HCT116 (cell line): ENCODE measurements around the gene IRX6. TPM values are rescaled to one million over a fixed set of nuclear protein-coding genes. Genes with fewer than 3 reads are reported as not detected.

ENCODE experiments used
- ATAC-seq: fragments of 200-7000 bp; cut with Tn5 transposase; 2 replicates; pipeline ENCODE4 v1.9.1; 2020; ENCODE audit warnings: mild to moderate bottlenecking, moderate library complexity
- BruUV-seq: library from RNA; stranded (reverse); fragments of 400-500 nt; replicated peaks from 2 replicates; lab custom pipeline; 2021; lab: Mats Ljungman, UMichigan
- CTCF ChIA-PET: fragments of 300-600 bp; sonication (Branson Sonifier 250); formaldehyde crosslinking; loops from one replicate; lab custom pipeline; 2021; ENCODE audit warnings: antibody characterized with exemption; lab: Charles Lee
- POLR2A ChIA-PET: fragments of 300-600, 350-600 bp; sonication (Branson Sonifier 250); formaldehyde crosslinking; loops from one replicate; lab custom pipeline; 2021; ENCODE audit warnings: antibody characterized with exemption; lab: Charles Lee
- RAD21 ChIA-PET, 2 experiments: fragments of 300-600 bp; sonication (Branson Sonifier 250); formaldehyde crosslinking; loops; one replicate each; lab custom pipeline; 2023; ENCODE audit warnings: low total read pairs in 2 of 2; ENCODE audit not compliant: uncharacterized antibody in 2 of 2, unreplicated experiment in 2 of 2, low non-redundant PET in 1 of 2; lab: Charles Lee
- DNase-seq: peaks from one replicate; pipeline ENCODE4 v3.0.0-alpha.2; 2010; ENCODE audit warnings: low read depth, low spot score
- H2AFZ ChIP-seq: fragments of 200-600 bp; shearing (Covaris generic), sonication (generic); 2 replicates; pipeline ENCODE4 v1.6.1; 2017; ENCODE audit warnings: low read depth, mixed run types, mixed read lengths, antibody characterized with exemption, low read length; ENCODE audit not compliant: poor library complexity, severe bottlenecking
- H3K27ac ChIP-seq: 2 replicates; pipeline ENCODE4 v1.5.1; 2012; ENCODE audit warnings: low read depth, low read length
- H3K27me3 ChIP-seq: fragments of 200-600 bp; sonication (generic); 2 replicates; pipeline ENCODE4 v1.6.1; 2016; ENCODE audit warnings: mixed run types, low read length, mixed read lengths; ENCODE audit not compliant: insufficient read depth
- H3K36me3 ChIP-seq, 2 experiments: fragments of 200-500 bp in 1 of 2; fragments of 200-600 bp in 1 of 2; sonication (Bioruptor generic) in 1 of 2; sonication (generic) in 1 of 2; 2 replicates each; pipeline versions ENCODE4 v1.5.1 to v1.6.1; 2014 to 2016; ENCODE audit warnings: low read length in 2 of 2, inconsistent platforms in 1 of 2, mixed read lengths in 1 of 2, mixed run types in 1 of 2; ENCODE audit not compliant: insufficient read depth in 2 of 2, control insufficient read depth in 1 of 2
- H3K4me1 ChIP-seq, 2 experiments: fragments of 200-600 bp in 1 of 2; sonication (generic) in 1 of 2; 2 replicates each; pipeline versions ENCODE4 v1.5.1 to v1.6.1; 2012 to 2017; ENCODE audit warnings: low read length in 2 of 2, inconsistent platforms in 1 of 2, mild to moderate bottlenecking in 1 of 2, mixed read lengths in 1 of 2, mixed run types in 1 of 2, moderate library complexity in 1 of 2; ENCODE audit not compliant: insufficient read depth in 2 of 2, control insufficient read depth in 1 of 2
- H3K4me2 ChIP-seq: fragments of 200-600 bp; sonication (generic); 2 replicates; pipeline ENCODE4 v1.6.1; 2017; ENCODE audit warnings: mixed run types, low read length, mixed read lengths
- H3K4me3 ChIP-seq, 2 experiments: fragments of 200-600 bp in 1 of 2; sonication (generic) in 1 of 2; replicated peaks in 1 of 2; 2 replicates each; pipeline ENCODE4 v1.5.1; 2011 to 2016; ENCODE audit warnings: low read length in 2 of 2, control low read depth in 1 of 2, low read depth in 1 of 2, mild to moderate bottlenecking in 1 of 2, mixed read lengths in 1 of 2, mixed run types in 1 of 2
- H3K79me2 ChIP-seq: fragments of 200-600 bp; sonication (generic); 2 replicates; pipeline ENCODE4 v1.6.1; 2017; ENCODE audit warnings: mild to moderate bottlenecking, mixed run types, low read length, moderate library complexity, mixed read lengths; ENCODE audit not compliant: insufficient read depth
- H3K9ac ChIP-seq: fragments of 200-600 bp; sonication (generic); 2 replicates; pipeline ENCODE4 v1.6.1; 2016; ENCODE audit warnings: low read length, mixed read lengths
- H3K9me2 ChIP-seq: fragments of 200-600 bp; sonication (generic), shearing (Covaris generic); 2 replicates; pipeline ENCODE4 v1.6.1; 2017; ENCODE audit warnings: mixed run types, mild to moderate bottlenecking, moderate library complexity; ENCODE audit not compliant: insufficient read depth
- H3K9me3 ChIP-seq, 2 experiments: fragments of 200-500 bp in 1 of 2; fragments of 200-600 bp in 1 of 2; sonication (Bioruptor generic) in 1 of 2; sonication (generic) in 1 of 2; 2 replicates each; pipeline ENCODE4 v1.6.1; 2014 to 2017; ENCODE audit warnings: low read length in 2 of 2, mixed read lengths in 2 of 2, inconsistent platforms in 1 of 2, low read depth in 1 of 2, mild to moderate bottlenecking in 1 of 2, mixed run types in 1 of 2, moderate library complexity in 1 of 2; ENCODE audit not compliant: control insufficient read depth in 1 of 2, insufficient read depth in 1 of 2
- H4K20me1 ChIP-seq: fragments of 200-600 bp; sonication (generic), shearing (Covaris generic); 2 replicates; pipeline ENCODE4 v1.6.1; 2017; ENCODE audit warnings: mixed run types, mild to moderate bottlenecking, moderate library complexity; ENCODE audit not compliant: insufficient read depth
- ATF3 ChIP-seq: IDR thresholded peaks from 2 replicates; pipeline ENCODE4 v1.6.1; 2012
- CBX3 ChIP-seq: IDR thresholded peaks from 2 replicates; pipeline ENCODE4 v1.6.1; 2012; ENCODE audit warnings: low read depth
- CEBPB ChIP-seq: IDR thresholded peaks from 2 replicates; pipeline ENCODE4 v1.6.1; 2012; ENCODE audit warnings: low read depth
- CTCF ChIP-seq, 3 experiments: fragments of 200-600 bp in 1 of 3; sonication (generic) in 1 of 3; IDR thresholded peaks in 2 of 3; conservative IDR thresholded peaks in 1 of 3; 2 replicates each; pipeline ENCODE4 v1.5.1; 2012 to 2017; ENCODE audit warnings: low read depth in 2 of 3, low read length in 2 of 3, antibody characterized with exemption in 1 of 3, borderline replicate concordance in 1 of 3, control low read depth in 1 of 3, mild to moderate bottlenecking in 1 of 3, mixed read lengths in 1 of 3, mixed run types in 1 of 3, moderate library complexity in 1 of 3; ENCODE audit not compliant: insufficient read depth in 1 of 3
- ELF1 ChIP-seq: IDR thresholded peaks from 2 replicates; pipeline ENCODE4 v1.6.1; 2012; ENCODE audit warnings: low read depth, borderline replicate concordance
- EZH2 ChIP-seq: fragments of 200-600 bp; sonication (generic); IDR thresholded peaks from 2 replicates; pipeline ENCODE4 v1.6.1; 2017; ENCODE audit warnings: antibody characterized with exemption, mixed run types
- EZH2phosphoT487 ChIP-seq: fragments of 200-600 bp; IDR thresholded peaks from 2 replicates; pipeline ENCODE4 v1.6.1; 2018; ENCODE audit warnings: antibody characterized with exemption, borderline replicate concordance
- FOSL1 ChIP-seq: IDR thresholded peaks from 2 replicates; pipeline ENCODE4 v1.6.1; 2012; ENCODE audit warnings: low read depth
- JUND ChIP-seq: IDR thresholded peaks from 2 replicates; pipeline ENCODE4 v1.6.1; 2012
- MAX ChIP-seq: IDR thresholded peaks from 2 replicates; pipeline ENCODE4 v1.6.1; 2012
- POLR2AphosphoS5 ChIP-seq: IDR thresholded peaks from 2 replicates; pipeline ENCODE4 v1.6.1; 2011; ENCODE audit warnings: mild to moderate bottlenecking, low read depth, low read length, moderate library complexity
- RAD21 ChIP-seq: IDR thresholded peaks from 2 replicates; pipeline ENCODE4 v1.6.1; 2012; ENCODE audit warnings: low read depth, mild to moderate bottlenecking
- REST ChIP-seq: IDR thresholded peaks from 2 replicates; pipeline ENCODE4 v1.6.1; 2012; ENCODE audit warnings: low read depth
- SIN3A ChIP-seq: IDR thresholded peaks from 2 replicates; pipeline ENCODE4 v1.6.1; 2012; ENCODE audit warnings: low read depth
- SP1 ChIP-seq: IDR thresholded peaks from 2 replicates; pipeline ENCODE4 v1.6.1; 2012; ENCODE audit warnings: low read depth
- SRF ChIP-seq: IDR thresholded peaks from 2 replicates; pipeline ENCODE4 v1.6.1; 2012; ENCODE audit warnings: low read depth
- YY1 ChIP-seq: IDR thresholded peaks from 2 replicates; pipeline ENCODE4 v1.6.1; 2011; ENCODE audit warnings: low read length, low read depth, moderate library complexity, mild to moderate bottlenecking; ENCODE audit not compliant: insufficient replicate concordance; ENCODE audit errors: extremely low read depth
- ZBTB33 ChIP-seq: IDR thresholded peaks from 2 replicates; pipeline ENCODE4 v1.6.1; 2011; ENCODE audit warnings: mild to moderate bottlenecking, low read length, moderate library complexity; ENCODE audit not compliant: insufficient replicate concordance; ENCODE audit errors: extremely low read depth
- ZNF274 ChIP-seq: fragments of 200-500 bp; sonication (Bioruptor generic); IDR thresholded peaks from 2 replicates; pipeline ENCODE4 v1.6.1; 2014; ENCODE audit warnings: mild to moderate bottlenecking, low read depth, low read length, inconsistent platforms
- intact Hi-C: fragments of 100-400 bp; cut with micrococcal nuclease; formaldehyde crosslinking; loops from 2 replicates; pipeline ENCODE4 v1.10.0; 2022
- total RNA-seq: library from RNA; stranded (reverse); gene quantifications from one replicate; pipeline ENCODE4 v1.2.1, GENCODE V29; 2021; ENCODE audit not compliant: unreplicated experiment

IRX6 gene
- total RNA-seq, 1 experiment from 2014 or later = not detected

- Histone ChIP-seq H3K79me2 (no peaks in the 10 kb centered on the region), H3K9ac (no peak overlapping the region), H3K4me3 (no peak overlapping the region), H3K4me1 (no peaks in the 10 kb centered on the region), H3K9me3 (no peaks in the 10 kb centered on the region; a peak in 1 of 4 replicates), H3K36me3 (no peaks in the 10 kb centered on the region), H3K27me3 (peaks cover 41% of the 10 kb centered on the region), H3K4me2 (no peak overlapping the region), H3K27ac (no peak overlapping the region), H3K9me2 (no peaks in the 10 kb centered on the region), H4K20me1 (no peaks in the 10 kb centered on the region), H2AFZ (no peak overlapping the region)
- DNase-seq (no peak), ATAC-seq (no peak)
- CTCF ChIA-PET = no interaction called here
- RAD21 ChIA-PET = no interaction called here
- BruUV-seq = no TSS peak
- intact Hi-C loops = loop anchor here (10.0 kb wide), 1 partner anchor 815 kb away; no protein-coding TSS in a partner anchor
- POLR2A ChIA-PET = no interaction called here
- TF ChIP-seq FOSL1 (no peak), CEBPB (no peak), CTCF (IDR thresholded peaks at IDR 0.05 in 2 of 3, conservative IDR thresholded peaks at IDR 0.05 in 1 of 3; ENCODE audit: borderline replicate concordance in 1 of 3, insufficient read depth in 1 of 3, low read depth in 2 of 3, low read length in 2 of 3) (no peak), SIN3A (no peak), SP1 (no peak), EZH2 (no peak), SRF (no peak), YY1 (no peak), REST (no peak), CBX3 (no peak), RAD21 (no peak), ELF1 (no peak), JUND (no peak), EZH2phosphoT487 (no peak), MAX (no peak), POLR2AphosphoS5 (no peak), ZNF274 (no peak), ATF3 (no peak), ZBTB33 (no peak)
Observed at GRCh38 chr16:55359946-55360345, 35.9 kb downstream of the IRX6 start.
